NCI-H345 treated with DMSO at 0.1 percent for 48 hours (cell line): ENCODE results near the gene OGFR.

ENCODE experiments used
- DNase-seq: peaks from one replicate; lab custom pipeline; 2025; ENCODE audit not compliant: unreplicated experiment; lab: John Stamatoyannopoulos, UW

OGFR gene

DNA sequence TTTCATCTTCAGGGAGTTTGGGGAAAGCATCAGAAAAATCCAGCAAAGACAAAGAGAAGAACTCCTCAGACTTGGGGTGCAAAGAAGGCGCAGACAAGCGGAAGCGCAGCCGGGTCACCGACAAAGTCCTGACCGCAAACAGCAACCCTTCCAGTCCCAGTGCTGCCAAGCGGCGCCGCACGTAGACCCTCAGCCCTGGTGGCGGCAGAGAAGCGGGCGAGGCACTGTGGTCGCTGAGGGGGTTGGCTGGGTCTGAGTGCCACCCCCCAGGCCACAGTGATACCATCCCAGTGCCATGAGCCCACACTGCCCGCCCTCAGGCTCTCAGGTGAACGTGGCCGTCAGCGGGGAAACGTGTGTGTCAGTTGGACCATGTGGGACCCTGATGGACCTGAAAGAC lies 5.2 kb upstream of the OGFR start:
- no peak for DNase-seq

DNA sequence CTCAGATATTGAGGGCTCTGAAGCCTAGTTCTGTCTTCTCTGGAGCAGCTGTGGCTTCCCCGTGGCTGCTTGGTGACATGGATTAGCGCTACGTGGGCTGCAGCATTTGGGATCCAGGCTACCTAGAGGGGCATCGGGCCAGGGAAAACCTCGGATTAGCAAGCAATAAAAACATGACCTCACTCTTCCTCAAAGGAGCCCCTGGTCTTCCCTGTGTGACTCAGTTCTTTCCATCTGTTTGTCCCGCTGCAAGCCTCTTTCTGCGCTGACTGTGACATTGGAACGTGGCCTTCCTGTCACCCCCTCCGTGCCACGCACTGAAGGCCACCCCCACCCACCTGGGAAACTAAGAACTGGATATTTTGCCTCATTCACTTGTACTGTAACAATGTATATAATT lies 4.8 kb upstream of the OGFR start:
- no peak for DNase-seq

DNA sequence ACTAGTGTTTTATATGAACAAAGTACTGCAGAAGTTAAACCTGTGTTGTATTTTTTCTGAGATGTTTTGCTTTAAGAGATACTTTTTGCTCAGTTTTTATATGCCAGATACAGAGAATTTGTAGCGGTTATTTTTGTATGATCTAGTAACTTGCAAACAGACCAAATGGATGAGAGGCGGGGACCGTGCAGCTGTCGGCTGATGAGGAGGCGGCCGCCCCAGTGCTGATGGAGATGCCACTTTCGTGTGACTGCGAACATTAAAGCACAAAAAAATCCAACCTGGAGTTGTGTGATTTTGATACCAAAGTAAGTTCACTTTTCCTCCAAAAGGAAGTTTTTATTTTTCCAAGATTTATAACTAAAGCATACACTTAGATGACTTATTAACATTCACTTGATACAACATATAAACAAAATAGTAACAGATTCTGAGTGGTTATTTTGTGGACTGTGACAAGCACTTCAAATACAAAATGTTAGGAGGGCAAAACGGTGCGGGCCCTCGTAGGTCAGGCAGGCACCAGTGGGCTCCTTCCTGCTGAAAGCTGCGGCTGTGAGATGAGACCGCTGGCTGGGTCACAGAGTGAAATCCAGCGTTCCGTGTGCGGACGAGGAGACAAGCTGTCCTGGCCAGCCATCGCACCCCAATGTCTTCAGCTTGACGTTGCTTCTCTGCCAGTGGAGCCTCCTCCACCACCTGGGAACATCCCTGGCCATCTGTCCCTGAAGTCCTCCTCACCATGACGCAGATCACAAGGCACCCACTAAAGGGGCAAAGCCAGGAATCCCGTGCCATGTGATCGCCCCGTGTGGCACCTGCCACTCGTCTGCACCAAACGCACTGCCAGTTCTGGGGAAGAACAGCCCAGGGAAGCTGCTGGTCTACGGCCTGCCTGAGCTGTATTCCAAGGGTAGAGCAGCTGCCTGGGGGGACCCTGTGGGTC lies 4.0 kb upstream of the OGFR start:
- no peak for DNase-seq

DNA sequence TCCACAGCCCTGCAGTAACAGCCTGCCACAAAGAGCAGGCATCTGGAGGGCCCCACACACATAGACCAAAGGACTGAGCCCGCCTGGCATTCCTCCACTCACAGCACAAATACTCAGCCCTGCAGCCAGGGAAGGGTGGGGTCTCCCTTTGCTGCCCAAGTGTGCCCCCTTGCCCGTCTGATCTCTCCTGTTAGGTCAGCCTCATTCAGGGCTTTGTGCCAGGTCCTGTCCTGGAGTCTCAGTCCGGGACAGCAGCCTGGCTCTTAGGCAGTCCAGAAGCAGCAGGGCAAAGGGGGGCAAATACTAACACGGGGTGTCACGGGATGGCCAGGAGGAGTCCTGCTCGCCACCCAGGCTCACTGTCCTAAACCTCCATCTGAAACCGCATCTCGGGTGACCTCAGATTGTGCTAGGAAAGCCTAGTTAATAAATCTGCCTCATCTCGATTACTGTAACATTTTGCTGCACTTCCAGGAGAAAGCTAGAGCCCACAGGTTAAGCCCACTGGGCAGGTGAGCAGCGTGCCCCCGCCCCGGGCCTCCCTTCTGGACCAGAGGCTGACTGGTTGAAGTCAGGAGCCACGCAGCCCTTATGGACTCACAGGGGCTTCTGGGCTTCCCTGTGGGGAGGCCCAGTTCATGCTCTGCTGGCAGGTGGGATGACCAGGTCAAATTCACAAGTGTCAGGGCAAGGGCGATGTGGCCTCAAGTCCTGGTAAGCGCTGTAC lies 3.2 kb upstream of the OGFR start:
- DNase-seq, result no peak

DNA sequence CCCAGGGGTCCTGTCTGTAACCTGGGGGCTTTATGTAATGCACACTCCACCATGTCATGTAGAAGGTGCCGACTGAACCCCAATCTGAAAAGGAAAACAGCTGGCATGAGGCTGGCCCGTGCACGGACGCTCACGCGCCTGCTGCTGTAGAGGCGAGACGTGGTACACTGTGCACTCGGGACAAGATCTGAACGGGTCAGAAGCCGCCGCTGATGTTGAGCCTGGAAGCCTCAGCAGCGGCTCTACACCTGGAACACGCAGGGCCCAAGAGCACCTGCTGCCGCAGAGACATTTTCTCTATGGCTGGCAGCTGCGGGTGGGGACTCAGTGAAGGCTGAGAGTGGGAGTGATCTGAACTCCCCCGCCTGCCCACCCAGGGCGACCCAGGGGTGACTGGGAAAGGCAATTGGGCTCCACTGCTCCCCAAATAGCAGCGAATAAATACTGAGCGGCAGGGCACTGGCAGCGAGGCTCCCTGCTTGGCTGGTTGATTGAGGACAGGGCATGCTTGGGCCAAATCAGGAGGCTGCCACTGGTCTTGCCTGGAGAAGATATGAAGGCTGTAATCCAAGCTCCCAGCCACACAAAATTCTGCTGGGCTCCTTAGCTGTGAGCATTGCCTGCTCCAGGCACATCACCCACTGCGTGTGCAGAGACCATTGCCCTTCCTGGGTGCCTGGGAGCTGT lies 2.5 kb upstream of the OGFR start:
- DNase-seq, result no peak

DNA sequence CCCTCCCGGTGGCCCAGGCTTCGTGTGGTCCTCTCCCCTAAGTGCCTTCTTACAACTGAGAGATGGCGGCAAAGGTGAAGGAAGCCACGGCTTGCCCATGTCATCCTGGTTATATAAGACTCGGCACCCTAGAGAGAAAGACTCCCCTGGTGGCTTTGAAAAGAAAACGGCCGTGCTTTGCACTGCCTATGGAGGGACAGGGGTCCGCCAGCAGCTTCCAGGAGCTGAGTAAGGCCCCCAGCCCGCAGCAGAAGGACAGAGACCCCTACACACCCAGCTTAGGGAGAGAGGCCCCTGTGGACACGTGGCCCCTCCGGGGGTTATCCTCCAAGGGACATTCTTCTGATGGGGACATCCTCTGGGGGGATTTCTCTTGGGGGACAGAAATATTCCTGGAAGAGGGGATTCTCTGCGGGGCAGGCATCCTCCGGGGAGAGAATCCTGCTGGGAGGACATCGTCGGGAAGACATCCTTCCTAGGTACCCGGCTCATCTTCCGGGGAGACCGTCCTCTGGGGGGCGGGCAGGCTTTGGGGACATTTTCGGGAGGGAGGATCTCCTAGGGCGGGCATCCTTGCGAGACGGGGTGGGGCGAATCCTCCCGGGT lies 511 bp upstream of the OGFR start:
- DNase-seq, result no peak

DNA sequence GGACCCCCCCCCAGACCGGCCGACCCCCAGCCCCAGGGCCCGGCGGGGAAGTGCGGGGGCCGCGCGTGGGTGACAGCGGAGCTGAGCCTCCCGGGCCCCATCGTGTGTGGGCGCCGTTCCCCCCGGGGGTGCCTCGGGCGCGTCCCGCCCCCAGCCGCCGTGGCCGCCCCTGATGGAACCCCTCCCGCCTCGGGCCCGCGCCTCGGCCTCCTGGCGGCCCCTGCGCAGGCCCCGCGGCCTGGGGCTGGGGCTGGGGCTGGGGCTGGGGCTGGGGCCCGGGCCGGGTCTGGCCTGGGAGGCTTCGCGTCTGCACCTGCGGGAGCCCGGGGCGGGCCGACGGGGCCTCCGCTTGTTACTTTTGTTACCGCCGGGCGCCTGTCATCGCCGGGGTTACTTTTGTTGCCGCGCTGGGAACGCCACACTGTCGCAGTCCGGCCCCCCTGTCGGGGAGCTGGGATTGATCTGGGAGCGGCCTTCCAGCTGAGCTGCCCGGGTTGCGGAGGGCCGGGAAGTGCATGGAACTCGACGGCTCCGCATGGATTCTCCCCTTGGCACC lies 598 bp downstream of the OGFR start:
- DNase-seq, result no peak

DNA sequence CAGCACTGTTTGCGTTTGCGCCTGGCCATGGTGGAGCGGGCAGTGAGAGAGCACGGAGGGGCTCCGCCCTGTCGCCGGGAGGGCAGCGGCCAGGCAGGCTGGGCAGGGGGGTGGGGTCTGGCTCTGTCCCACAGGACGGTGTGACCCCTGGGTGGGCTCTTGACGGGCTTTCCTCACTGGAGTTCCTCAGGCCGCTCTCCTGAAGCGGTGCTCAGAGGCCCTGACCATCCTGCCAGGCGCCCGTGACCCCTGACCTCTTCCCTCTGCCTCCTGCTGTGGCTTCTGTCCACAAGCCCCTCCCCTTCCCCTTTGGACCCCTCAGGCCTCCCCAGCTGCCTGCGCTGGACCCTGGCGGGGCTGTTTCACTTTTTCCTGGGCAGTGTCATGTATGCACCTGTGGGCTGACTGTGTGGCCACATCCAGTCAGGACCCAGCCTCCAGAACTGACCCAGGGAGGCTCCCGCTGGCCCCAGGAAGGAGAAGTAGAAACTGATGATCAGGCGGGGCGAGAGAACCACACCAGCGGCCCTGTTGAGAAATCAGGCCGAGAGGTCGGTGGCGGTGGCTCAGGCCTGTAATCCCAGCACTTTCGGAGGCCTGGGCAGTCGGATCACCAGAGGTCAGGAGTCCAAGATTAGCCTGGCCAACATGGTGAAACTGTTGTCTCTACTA lies 1.2 kb downstream of the OGFR start:
- DNase-seq, result no peak

DNA sequence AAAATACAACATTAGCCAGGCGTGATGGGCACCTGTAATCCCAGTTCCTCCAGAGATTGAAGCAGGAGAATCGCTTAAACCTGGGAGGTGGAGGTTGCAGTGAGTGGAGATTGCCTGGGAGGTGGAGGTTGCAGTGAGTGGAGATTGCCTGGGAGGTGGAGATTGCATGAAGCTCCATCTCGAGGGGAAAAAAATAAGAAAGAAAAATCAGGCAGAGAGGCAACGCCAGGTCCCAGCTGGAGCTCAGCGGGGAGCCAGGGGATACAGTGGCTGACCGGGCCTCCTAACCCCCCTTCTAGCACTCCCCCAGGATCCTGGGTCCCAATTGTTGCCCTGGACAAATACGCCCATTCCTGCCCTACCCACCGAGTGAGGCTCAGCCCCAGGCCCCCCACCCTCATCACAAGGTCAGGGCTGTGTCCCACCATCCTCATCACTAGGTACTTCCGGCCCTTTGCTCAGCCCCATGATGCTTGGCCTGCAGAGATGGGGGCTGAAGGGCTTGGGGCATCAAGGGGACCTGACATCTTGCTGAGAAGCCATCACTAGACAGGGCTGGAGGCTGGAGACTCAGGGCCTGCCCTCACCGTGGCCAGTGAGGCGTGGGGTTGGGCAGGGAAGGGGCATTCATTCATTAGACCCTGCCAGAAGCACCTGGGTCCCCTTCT lies 1.9 kb downstream of the OGFR start:
- no peak for DNase-seq

DNA sequence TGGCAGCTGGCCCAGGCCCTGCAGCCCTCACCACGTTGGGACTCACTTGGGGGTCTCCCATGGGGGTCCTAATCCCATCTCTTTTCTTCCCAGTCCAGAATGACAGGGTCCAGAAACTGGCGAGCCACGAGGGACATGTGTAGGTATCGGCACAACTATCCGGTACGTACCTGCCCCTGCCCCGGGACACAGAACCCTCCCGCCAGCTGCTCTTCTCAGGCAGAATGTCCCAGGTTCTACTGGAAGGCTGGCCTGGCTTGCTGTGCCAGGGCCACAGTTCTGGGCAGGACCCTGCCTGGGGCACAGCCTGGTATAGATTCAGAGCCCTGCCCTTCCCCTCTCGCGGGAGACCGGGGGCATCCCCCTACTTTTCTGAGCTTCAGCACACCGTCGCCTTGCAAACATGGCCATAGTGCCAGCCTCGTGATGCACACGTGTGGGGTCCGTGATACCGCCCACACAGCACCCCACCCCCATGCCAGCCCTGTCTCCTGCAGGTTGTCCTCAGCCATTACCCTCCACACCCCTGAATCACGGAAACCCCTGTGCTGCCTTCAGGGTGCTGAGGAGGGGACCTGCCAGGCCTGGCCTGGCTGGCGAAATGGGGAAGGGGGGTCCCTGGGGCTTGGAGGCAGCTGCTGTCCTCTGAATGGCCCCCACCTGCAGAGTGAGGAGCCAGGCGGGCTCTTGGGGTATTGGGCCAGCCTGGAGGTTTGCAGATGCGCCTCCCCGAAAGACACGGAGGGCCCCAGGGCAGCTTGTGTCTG lies 3.0 kb downstream of the OGFR start:
- DNase-seq, result no peak

DNA sequence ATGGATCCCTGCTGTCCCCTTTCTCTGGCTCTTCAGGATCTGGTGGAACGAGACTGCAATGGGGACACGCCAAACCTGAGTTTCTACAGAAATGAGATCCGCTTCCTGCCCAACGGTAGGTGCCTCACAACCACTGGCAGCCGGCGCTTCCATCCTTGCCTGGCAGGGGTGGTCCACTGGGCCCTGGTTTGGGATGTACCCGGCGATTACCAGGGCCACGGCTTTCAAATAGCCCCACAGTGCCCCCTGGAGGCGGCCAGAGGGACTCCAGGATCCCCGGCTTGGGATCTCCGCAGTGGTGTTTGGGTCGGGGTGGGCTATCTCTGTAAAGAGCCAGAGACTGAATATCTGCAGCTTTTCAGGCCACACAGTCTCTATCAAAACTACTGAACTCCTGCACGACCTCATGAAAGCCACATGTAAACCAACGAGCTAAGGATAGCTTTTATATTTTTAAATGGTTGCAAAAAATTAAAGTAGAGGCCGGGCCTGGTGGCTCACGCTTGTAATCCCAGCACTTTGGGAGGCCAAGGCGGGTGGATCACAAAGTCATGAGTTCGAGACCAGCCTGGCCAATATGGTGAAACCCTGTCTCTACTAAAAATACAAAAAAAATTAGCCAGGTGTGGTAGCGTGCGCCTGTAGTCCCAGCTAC lies 3.7 kb downstream of the OGFR start:
- DNase-seq, result peak; percentile 33

DNA sequence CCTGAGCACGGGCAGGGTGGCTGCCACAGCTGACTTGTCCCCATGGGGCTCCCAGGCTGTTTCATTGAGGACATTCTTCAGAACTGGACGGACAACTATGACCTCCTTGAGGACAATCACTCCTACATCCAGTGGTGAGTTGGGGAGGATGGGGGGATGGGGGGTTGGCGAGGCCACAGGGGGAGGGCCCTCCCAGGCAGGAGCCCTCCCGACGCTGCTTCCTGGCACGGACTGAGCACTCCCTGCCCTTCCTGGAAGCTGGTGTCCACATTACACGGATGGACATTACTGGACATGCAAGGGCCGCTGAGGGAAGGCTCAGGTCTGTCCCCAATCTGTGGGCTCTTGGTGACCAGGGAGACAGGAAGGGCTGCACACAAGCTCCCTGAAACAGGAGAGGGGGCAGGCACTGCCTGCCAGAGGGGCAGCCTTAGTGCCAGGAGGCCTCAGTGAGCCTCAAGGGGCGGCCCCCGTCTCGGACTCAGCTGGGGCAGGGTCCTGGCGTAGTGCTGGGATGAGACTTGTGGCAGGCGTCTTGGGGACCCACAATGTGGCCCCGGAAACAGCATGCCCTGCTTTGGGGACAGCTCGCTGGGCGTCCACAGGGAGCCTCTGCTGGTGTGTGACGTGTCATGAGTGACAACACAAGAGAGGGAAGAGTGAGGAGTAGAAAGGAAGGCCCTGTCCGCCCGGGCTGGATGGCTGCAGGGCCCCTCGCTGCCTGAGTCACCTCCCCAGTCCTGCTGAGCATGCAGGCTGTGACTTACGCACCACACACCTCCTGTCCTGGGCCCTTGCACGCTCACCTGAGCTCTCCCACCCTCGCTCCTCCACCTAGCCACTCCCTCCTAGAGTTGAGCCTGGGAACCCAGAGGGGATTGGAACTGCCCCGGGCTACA lies 5.1 kb downstream of the OGFR start:
- DNase-seq, result no peak

DNA sequence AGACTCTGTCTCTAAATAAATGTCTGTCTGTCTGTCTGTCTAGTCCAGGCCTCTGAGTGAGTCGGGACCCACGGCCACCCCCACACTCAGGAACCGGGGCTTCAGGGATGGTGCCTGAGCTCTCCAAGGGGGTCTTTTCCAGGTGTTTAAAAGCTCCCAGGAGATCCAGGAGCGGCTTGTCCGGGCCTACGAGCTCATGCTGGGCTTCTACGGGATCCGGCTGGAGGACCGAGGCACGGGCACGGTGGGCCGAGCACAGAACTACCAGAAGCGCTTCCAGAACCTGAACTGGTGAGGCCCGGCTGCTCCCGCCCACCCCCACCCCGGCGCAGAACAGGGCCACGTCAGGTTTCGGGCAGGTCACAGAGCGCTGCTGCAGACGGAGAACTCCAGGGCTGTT lies 6.7 kb downstream of the OGFR start:
- no peak for DNase-seq

DNA sequence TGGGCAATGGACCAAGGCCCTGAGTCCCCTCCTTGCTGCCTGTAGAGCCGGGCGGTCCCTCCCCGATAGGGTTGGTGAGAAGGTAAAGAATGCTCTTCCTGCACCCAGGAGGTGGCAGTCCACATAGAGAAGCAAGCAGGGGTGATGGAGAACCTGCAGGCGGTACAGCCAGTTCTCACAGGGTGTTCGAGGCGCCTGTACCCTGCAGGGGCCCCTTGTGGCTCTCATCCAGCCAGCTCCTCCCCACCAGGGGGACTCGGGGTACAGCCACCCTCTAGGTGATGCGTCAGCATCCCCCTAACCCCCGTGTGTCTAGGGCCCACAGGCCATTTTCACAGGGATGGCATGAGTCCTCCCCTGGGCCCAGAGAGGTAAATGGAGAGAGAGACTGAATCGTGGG lies 7.1 kb downstream of the OGFR start:
- DNase-seq, result no peak

DNA sequence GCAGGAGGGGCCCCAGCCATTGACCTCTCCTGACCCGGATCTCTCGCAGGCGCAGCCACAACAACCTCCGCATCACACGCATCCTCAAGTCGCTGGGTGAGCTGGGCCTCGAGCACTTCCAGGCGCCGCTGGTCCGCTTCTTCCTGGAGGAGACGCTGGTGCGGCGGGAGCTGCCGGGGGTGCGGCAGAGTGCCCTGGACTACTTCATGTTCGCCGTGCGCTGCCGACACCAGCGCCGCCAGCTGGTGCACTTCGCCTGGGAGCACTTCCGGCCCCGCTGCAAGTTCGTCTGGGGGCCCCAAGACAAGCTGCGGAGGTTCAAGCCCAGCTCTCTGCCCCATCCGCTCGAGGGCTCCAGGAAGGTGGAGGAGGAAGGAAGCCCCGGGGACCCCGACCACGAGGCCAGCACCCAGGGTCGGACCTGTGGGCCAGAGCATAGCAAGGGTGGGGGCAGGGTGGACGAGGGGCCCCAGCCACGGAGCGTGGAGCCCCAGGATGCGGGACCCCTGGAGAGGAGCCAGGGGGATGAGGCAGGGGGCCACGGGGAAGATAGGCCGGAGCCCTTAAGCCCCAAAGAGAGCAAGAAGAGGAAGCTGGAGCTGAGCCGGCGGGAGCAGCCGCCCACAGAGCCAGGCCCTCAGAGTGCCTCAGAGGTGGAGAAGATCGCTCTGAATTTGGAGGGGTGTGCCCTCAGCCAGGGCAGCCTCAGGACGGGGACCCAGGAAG lies 7.7 kb downstream of the OGFR start:
- no peak for DNase-seq

DNA sequence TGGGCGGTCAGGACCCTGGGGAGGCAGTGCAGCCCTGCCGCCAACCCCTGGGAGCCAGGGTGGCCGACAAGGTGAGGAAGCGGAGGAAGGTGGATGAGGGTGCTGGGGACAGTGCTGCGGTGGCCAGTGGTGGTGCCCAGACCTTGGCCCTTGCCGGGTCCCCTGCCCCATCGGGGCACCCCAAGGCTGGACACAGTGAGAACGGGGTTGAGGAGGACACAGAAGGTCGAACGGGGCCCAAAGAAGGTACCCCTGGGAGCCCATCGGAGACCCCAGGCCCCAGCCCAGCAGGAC lies 8.2 kb downstream of the OGFR start:
- no peak for DNase-seq

DNA sequence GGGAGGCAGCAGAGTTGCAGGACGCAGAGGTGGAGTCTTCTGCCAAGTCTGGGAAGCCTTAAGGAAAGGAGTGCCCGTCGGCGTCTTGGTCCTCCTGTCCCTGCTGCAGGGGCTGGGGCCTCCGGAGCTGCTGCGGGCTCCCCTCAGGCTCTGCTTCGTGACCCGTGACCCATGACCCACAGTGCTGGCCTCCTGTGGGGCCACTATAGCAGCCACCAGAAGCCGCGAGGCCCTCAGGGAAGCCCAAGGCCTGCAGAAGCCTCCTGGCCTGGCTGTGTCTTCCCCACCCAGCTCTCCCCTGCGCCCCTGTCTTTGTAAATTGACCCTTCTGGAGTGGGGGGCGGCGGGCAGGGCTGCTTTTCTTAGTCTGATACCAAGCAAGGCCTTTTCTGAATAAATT lies 9.0 kb downstream of the OGFR start:
- no peak for DNase-seq
